ENCODE data around the gene EOMES. TPM values are rescaled to one million over a fixed set of nuclear protein-coding genes. Genes with fewer than 3 reads are reported as not detected.

EOMES gene
- polyA plus RNA-seq, 1 donor (not counting 4 experiments of a cell fraction or from before 2014, with no cell fraction given), result 1.6 TPM

GRCh38 chr3:27681249-27681748 is 40.8 kb downstream of the EOMES start:
- FAIRE-seq (peak; percentile 84), DNase-seq (ENCODE audit: low read depth, low spot score) (no peak)
- Histone ChIP-seq H3K27me3 (ENCODE audit: control insufficient read depth, extremely low read depth, insufficient read depth, low read length) (no peaks in the 10 kb centered on the region), H3K79me2 (ENCODE audit: control insufficient read depth, insufficient read depth, low read length) (no peaks in the 10 kb centered on the region), H3K9me3 (ENCODE audit: control insufficient read depth, low read depth, low read length) (no peaks in the 10 kb centered on the region), H3K9me1 (ENCODE audit: control insufficient read depth, extremely low read depth, insufficient read depth, low read length) (no peaks in the 10 kb centered on the region), H3K4me2 (ENCODE audit: control insufficient read depth, extremely low read depth, insufficient read depth, low read depth, low read length) (peak overlapping the region; percentile 87), H3K27ac (ENCODE audit: control insufficient read depth, insufficient read depth, low read length) (peak overlapping the region; percentile 57), H3K9ac (ENCODE audit: control insufficient read depth, extremely low read depth, insufficient read depth, low read length) (peak overlapping the region; percentile 50), H2AFZ (ENCODE audit: control insufficient read depth, low read length) (peak overlapping the region; percentile 78), H3K4me3 (ENCODE audit: control insufficient read depth in 2 of 3, extremely low read depth in 1 of 3, insufficient read depth in 2 of 3, low read depth in 1 of 3, low read length in 3 of 3) (peak overlapping the region in 2 of 3 experiments; percentile 57 to 64), H4K20me1 (ENCODE audit: control insufficient read depth, extremely low read depth, insufficient read depth, low read length) (no peaks in the 10 kb centered on the region), H3K4me1 (ENCODE audit: control insufficient read depth, extremely low read depth, insufficient read depth, low read length) (peaks cover 31% of the 10 kb centered on the region), H3K36me3 (ENCODE audit: control insufficient read depth in 2 of 2, extremely low read depth in 1 of 2, insufficient read depth in 2 of 2, low read length in 2 of 2) (no peaks in the 10 kb centered on the region)
- TF ChIP-seq EZH2 (IDR thresholded peaks at IDR 0.05; ENCODE audit: low read length), result no peak
- TF ChIP-seq, protein P1, sequence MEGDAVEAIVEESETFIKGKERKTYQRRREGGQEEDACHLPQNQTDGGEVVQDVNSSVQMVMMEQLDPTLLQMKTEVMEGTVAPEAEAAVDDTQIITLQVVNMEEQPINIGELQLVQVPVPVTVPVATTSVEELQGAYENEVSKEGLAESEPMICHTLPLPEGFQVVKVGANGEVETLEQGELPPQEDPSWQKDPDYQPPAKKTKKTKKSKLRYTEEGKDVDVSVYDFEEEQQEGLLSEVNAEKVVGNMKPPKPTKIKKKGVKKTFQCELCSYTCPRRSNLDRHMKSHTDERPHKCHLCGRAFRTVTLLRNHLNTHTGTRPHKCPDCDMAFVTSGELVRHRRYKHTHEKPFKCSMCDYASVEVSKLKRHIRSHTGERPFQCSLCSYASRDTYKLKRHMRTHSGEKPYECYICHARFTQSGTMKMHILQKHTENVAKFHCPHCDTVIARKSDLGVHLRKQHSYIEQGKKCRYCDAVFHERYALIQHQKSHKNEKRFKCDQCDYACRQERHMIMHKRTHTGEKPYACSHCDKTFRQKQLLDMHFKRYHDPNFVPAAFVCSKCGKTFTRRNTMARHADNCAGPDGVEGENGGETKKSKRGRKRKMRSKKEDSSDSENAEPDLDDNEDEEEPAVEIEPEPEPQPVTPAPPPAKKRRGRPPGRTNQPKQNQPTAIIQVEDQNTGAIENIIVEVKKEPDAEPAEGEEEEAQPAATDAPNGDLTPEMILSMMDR (optimal IDR thresholded peaks at IDR 0.05 in 1 of 3, IDR thresholded peaks at IDR 0.05 in 1 of 3, conservative IDR thresholded peaks at IDR 0.05 in 1 of 3; ENCODE audit: extremely low read depth in 1 of 3, insufficient read depth in 2 of 3, low read length in 3 of 3), result peak; percentile 42 to 62 (median 50)
- dilution Hi-C loops (cut with MboI; ENCODE audit: extremely low pct_ligation_motif_present, low sequenced_read_pairs), result no loop called here

DNA sequence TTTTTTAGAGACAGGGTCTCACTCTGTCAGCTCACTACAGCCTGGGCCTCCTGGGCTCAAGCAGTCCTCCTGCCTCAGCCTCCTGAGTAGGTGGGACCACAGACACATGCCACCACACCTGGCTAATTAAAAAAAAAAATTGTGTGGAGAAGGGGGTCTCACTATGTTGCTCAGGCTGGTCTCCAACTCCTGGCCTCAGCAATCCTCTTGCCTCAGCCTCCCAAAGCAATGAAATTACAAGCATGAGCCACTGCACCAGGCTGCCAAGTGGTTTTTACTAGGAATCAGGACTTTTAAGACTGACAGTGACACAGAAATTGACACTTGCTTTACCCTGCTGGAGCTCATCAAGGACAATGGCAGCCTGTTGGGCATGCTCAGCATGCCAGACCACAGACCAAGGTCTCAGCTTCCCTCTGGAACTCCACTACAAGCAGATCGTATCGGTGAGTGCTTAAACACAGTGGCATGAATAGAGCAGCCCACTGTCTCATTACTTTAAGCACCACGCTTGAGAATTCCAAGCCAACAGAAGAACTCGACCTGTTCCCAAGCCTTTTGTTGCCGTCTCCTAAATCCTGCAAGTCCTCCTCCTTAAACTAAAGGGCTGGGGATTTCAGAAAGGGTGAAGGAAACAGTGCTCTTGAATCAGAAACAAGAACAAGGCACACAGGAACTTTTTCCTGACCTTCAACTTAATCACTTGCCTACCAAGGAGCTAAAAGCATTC is 41.4 kb downstream of the EOMES start:
- Histone ChIP-seq H3K4me3 (ENCODE audit: control insufficient read depth in 2 of 3, extremely low read depth in 1 of 3, insufficient read depth in 2 of 3, low read depth in 1 of 3, low read length in 3 of 3) (no peak overlapping the region), H4K20me1 (ENCODE audit: control insufficient read depth, extremely low read depth, insufficient read depth, low read length) (no peaks in the 10 kb centered on the region), H2AFZ (ENCODE audit: control insufficient read depth, low read length) (peak overlapping the region; percentile 78), H3K4me2 (ENCODE audit: control insufficient read depth, extremely low read depth, insufficient read depth, low read depth, low read length) (peak overlapping the region; percentile 87), H3K9me3 (ENCODE audit: control insufficient read depth, low read depth, low read length) (no peaks in the 10 kb centered on the region), H3K9ac (ENCODE audit: control insufficient read depth, extremely low read depth, insufficient read depth, low read length) (peak overlapping the region; percentile 9), H3K79me2 (ENCODE audit: control insufficient read depth, insufficient read depth, low read length) (no peaks in the 10 kb centered on the region), H3K27me3 (ENCODE audit: control insufficient read depth, extremely low read depth, insufficient read depth, low read length) (no peaks in the 10 kb centered on the region), H3K9me1 (ENCODE audit: control insufficient read depth, extremely low read depth, insufficient read depth, low read length) (no peaks in the 10 kb centered on the region), H3K36me3 (ENCODE audit: control insufficient read depth in 2 of 2, extremely low read depth in 1 of 2, insufficient read depth in 2 of 2, low read length in 2 of 2) (no peaks in the 10 kb centered on the region), H3K4me1 (ENCODE audit: control insufficient read depth, extremely low read depth, insufficient read depth, low read length) (peaks cover 37% of the 10 kb centered on the region), H3K27ac (ENCODE audit: control insufficient read depth, insufficient read depth, low read length) (peak overlapping the region; percentile 57)
- dilution Hi-C loops (cut with MboI; ENCODE audit: extremely low pct_ligation_motif_present, low sequenced_read_pairs), result no loop called here
- FAIRE-seq (no peak), DNase-seq (ENCODE audit: low read depth, low spot score) (no peak)
- TF ChIP-seq, protein P1 (optimal IDR thresholded peaks at IDR 0.05 in 1 of 3, IDR thresholded peaks at IDR 0.05 in 1 of 3, conservative IDR thresholded peaks at IDR 0.05 in 1 of 3; ENCODE audit: extremely low read depth in 1 of 3, insufficient read depth in 2 of 3, low read length in 3 of 3), result no peak
- TF ChIP-seq EZH2 (IDR thresholded peaks at IDR 0.05; ENCODE audit: low read length), result no peak

Data from keratinocyte (primary cell).